Hepatocyte (in vitro differentiated cells): ENCODE measurements around the gene BCAS3. TPM values are rescaled to one million over a fixed set of nuclear protein-coding genes. Genes with fewer than 3 reads are reported as not detected.

Experiments used
- DNase-seq: peaks from one replicate; pipeline ENCODE4 v3.0.0-alpha.2; 2016; ENCODE audit warnings: low spot score
- H2AFZ ChIP-seq: fragments of 200-600 bp; sonication (generic); 2 replicates; pipeline ENCODE4 v1.6.0; 2016; ENCODE audit warnings: antibody characterized with exemption, mild to moderate bottlenecking
- H3K27ac ChIP-seq: fragments of 200-600 bp; sonication (generic); 2 replicates; pipeline ENCODE4 v1.5.1; 2016; ENCODE audit warnings: mild to moderate bottlenecking
- H3K27me3 ChIP-seq: fragments of 200-600 bp; sonication (generic); 2 replicates; pipeline ENCODE4 v1.6.1; 2016
- H3K36me3 ChIP-seq: fragments of 200-600 bp; sonication (generic); replicated peaks from 2 replicates; pipeline ENCODE4 v1.5.1; 2016; ENCODE audit warnings: low read depth; ENCODE audit not compliant: insufficient read depth
- H3K4me1 ChIP-seq: fragments of 200-600 bp; sonication (generic); 2 replicates; pipeline ENCODE4 v1.5.1; 2016; ENCODE audit warnings: mild to moderate bottlenecking, moderate library complexity; ENCODE audit not compliant: insufficient read depth
- H3K4me2 ChIP-seq: fragments of 200-600 bp; sonication (generic); 2 replicates; pipeline ENCODE4 v1.6.0; 2016
- H3K4me3 ChIP-seq: fragments of 200-600 bp; sonication (generic); 2 replicates; pipeline ENCODE4 v1.5.1; 2016; ENCODE audit warnings: mild to moderate bottlenecking
- H3K79me2 ChIP-seq: fragments of 200-600 bp; sonication (generic); 2 replicates; pipeline ENCODE4 v1.6.0; 2017; ENCODE audit warnings: mild to moderate bottlenecking
- H3K9me2 ChIP-seq: fragments of 200-600 bp; sonication (generic); replicated peaks from 2 replicates; pipeline ENCODE4 v1.6.0; 2017; ENCODE audit warnings: mild to moderate bottlenecking; ENCODE audit not compliant: insufficient read depth
- H3K9me3 ChIP-seq: fragments of 200-600 bp; sonication (generic); 2 replicates; pipeline ENCODE4 v1.5.1; 2016; ENCODE audit warnings: low read depth, mild to moderate bottlenecking
- H4K20me1 ChIP-seq: fragments of 200-600 bp; sonication (generic); 2 replicates; pipeline ENCODE4 v1.6.0; 2016; ENCODE audit warnings: mild to moderate bottlenecking; ENCODE audit not compliant: insufficient read depth, poor library complexity, severe bottlenecking
- CTCF ChIP-seq: fragments of 200-600 bp; sonication (generic); IDR thresholded peaks from 2 replicates; pipeline ENCODE4 v1.5.1; 2016; ENCODE audit warnings: antibody characterized with exemption, mild to moderate bottlenecking; ENCODE audit not compliant: poor library complexity
- EZH2 ChIP-seq: fragments of 200-600 bp; sonication (generic); IDR thresholded peaks from 2 replicates; pipeline ENCODE4 v1.6.1; 2016; ENCODE audit warnings: antibody characterized with exemption, mild to moderate bottlenecking, borderline replicate concordance
- EZH2phosphoT487 ChIP-seq: fragments of 200-600 bp; sonication (generic); IDR thresholded peaks from one replicate; pipeline ENCODE4 v1.6.1; 2018; ENCODE audit warnings: antibody characterized with exemption, mild to moderate bottlenecking, low read depth, moderate library complexity; ENCODE audit not compliant: unreplicated experiment, severe bottlenecking
- WGBS: methylation state at CpG from one replicate; pipeline ENCODE4 v1.1.6; 2016; ENCODE audit warnings: low lambda C conversion rate; ENCODE audit errors: missing lambda C conversion rate; 5-methylcytosine and 5-hydroxymethylcytosine counted together
- polyA plus RNA-seq: library from polyadenylated mRNA; unstranded; fragments of >200 nt; fragmentation: Nextera tagmentation; extraction: Ambion mirVana; gene quantifications from 2 replicates; pipeline ENCODE4 v1.2.1, GENCODE V29; 2016
- total RNA-seq: library from RNA; depleted of rRNA; stranded (reverse); fragments of >200 nt; gene quantifications from 2 replicates; pipeline ENCODE4 v1.2.3, GENCODE V29; 2014

Gene BCAS3
- total and polyA plus RNA-seq, 2 experiments from 2014 or later: 16.5 to 58.8 TPM

GRCh38 chr17:61423967-61424649, 746.5 kb downstream of the BCAS3 start:
- no peak overlapping the region for H3K4me2 ChIP-seq
- no peak overlapping the region for H2AFZ ChIP-seq
- no peaks in the 10 kb centered on the region for H3K79me2 ChIP-seq
- 92% methylated on average over 10 of the region's 10 CpGs for WGBS
- H3K9me3 ChIP-seq: no peaks in the 10 kb centered on the region
- no peak overlapping the region for H3K4me3 ChIP-seq
- H3K27me3 ChIP-seq: no peaks in the 10 kb centered on the region
- H3K36me3 ChIP-seq: no peaks in the 10 kb centered on the region
- no peaks in the 10 kb centered on the region for H3K9me2 ChIP-seq
- DNase-seq: no peak
- no peak for TF ChIP-seq EZH2phosphoT487
- no peak for TF ChIP-seq CTCF
- no peak for TF ChIP-seq EZH2
- H3K4me1 ChIP-seq: no peaks in the 10 kb centered on the region
- no peak overlapping the region for H3K27ac ChIP-seq
- no peaks in the 10 kb centered on the region for H4K20me1 ChIP-seq

- no peaks in the 10 kb centered on the region for H3K9me2 ChIP-seq
- WGBS: 77% methylated on average over 11 of the region's 11 CpGs
- no peaks in the 10 kb centered on the region for H3K9me3 ChIP-seq
- H3K4me1 ChIP-seq: no peaks in the 10 kb centered on the region
- peak; percentile 24 for TF ChIP-seq CTCF
- TF ChIP-seq EZH2: no peak
- no peak for TF ChIP-seq EZH2phosphoT487
- H3K27me3 ChIP-seq: no peaks in the 10 kb centered on the region
- H3K36me3 ChIP-seq: no peaks in the 10 kb centered on the region
- no peaks in the 10 kb centered on the region for H4K20me1 ChIP-seq
- H2AFZ ChIP-seq: no peak overlapping the region
- H3K27ac ChIP-seq: peak overlapping the region; percentile 47
- H3K79me2 ChIP-seq: no peaks in the 10 kb centered on the region
- DNase-seq: no peak
- H3K4me3 ChIP-seq: no peak overlapping the region
- no peak overlapping the region for H3K4me2 ChIP-seq
These were observed 748.2 kb downstream of the BCAS3 start for GRCh38 chr17:61425682-61426481.

GRCh38 chr17:61426482-61427304, 749.0 kb downstream of the BCAS3 start:
- TF ChIP-seq EZH2phosphoT487: no peak
- peak; percentile 13 for TF ChIP-seq CTCF
- no peaks in the 10 kb centered on the region for H3K9me3 ChIP-seq
- H3K9me2 ChIP-seq: no peaks in the 10 kb centered on the region
- no peaks in the 10 kb centered on the region for H3K36me3 ChIP-seq
- H4K20me1 ChIP-seq: no peaks in the 10 kb centered on the region
- H3K4me3 ChIP-seq: no peak overlapping the region
- no peaks in the 10 kb centered on the region for H3K4me1 ChIP-seq
- H3K79me2 ChIP-seq: no peaks in the 10 kb centered on the region
- WGBS: 84% methylated on average over 10 of the region's 10 CpGs
- peak overlapping the region; percentile 70 for H3K27ac ChIP-seq
- H3K4me2 ChIP-seq: peak overlapping the region; percentile 12
- H2AFZ ChIP-seq: no peak overlapping the region
- DNase-seq: no peak
- H3K27me3 ChIP-seq: no peaks in the 10 kb centered on the region
